ENCODE data around the gene TSPAN9. TPM values are rescaled to one million over a fixed set of nuclear protein-coding genes. Genes with fewer than 3 reads are reported as not detected.

The TSPAN9 gene
- total RNA-seq, 1 experiment from 2014 or later = 13.4 TPM

DNA sequence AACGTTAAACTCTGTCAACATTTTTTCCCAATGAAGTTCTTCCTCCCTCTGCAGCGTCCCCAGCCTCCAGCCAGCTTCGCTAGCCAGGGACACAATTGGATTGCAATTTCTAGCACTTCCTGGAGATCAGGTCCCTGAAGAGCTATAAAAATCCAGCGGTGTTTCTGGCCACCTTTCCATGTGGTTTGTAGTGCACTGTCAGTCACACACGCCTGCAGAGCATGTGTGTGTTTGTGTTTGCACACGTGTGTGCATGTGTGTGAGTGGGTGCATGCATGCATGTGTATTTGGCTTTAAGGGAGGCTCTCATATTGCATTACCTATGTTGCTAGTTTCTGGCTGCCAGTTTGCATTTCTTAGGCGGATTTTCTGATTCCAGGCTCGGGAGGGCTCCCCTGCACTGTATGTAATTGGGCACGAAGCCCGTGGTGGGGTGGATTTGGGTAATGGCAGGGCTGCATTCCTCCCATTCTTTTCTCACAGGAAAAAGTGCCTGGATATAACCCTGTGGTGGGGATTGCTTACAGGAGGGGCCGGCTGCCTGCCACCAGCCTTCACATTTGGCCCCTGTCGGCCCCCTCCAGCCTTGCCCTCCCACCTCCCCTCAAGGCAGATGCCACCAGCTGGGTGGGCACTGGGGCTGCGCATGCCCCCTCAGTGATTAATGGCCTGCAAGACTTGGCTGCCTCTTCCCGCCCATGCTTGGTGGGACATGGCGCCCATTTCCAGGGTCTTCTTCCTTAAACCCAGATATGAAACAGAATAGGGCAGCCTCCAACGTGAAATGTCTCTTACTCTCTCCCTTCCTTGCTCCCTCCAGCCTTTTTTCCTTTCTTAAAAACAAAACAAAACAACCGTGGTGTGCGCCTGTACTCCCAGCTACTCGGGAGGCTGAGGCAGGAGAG, 74.0 kb downstream of the TSPAN9 start:
- Mint-ChIP-seq H3K9me3 (ENCODE audit: unreplicated experiment) (no peaks in the 10 kb centered on the region), H3K27me3 (ENCODE audit: insufficient read depth, unreplicated experiment) (no peaks in the 10 kb centered on the region), H3K36me3 (ENCODE audit: insufficient read depth, unreplicated experiment) (no peaks in the 10 kb centered on the region), H3K4me3 (ENCODE audit: unreplicated experiment) (no peak overlapping the region), H3K27ac (ENCODE audit: low read depth, unreplicated experiment) (no peak overlapping the region), H3K4me1 (ENCODE audit: insufficient read depth, unreplicated experiment) (no peaks in the 10 kb centered on the region)
- ChIA-PET CTCF (interaction anchor here (0.5 to 4.0 kb wide), 3 partner anchors 11 to 124 kb away, joined by 3 to 30 read pairs (median 10); no protein-coding TSS in a partner anchor), POLR2A (no interaction called here)
- no TSS peak for BruUV-seq (replicated peaks)
- no peak for DNase-seq (ENCODE audit: unreplicated experiment)
- intact Hi-C loops (cut with micrococcal nuclease) = no loop called here
- no peak for TF ChIP-seq CTCF (IDR thresholded peaks at IDR 0.05; ENCODE audit: unreplicated experiment)

GRCh38 chr12:3152011-3152511, 74.9 kb downstream of the TSPAN9 start:
- H3K27me3 Mint-ChIP-seq (ENCODE audit: insufficient read depth, unreplicated experiment) = no peaks in the 10 kb centered on the region
- H3K4me1 Mint-ChIP-seq (ENCODE audit: insufficient read depth, unreplicated experiment) = no peaks in the 10 kb centered on the region
- BruUV-seq (replicated peaks) = no TSS peak
- no peak overlapping the region for H3K27ac Mint-ChIP-seq (ENCODE audit: low read depth, unreplicated experiment)
- H3K4me3 Mint-ChIP-seq (ENCODE audit: unreplicated experiment) = no peak overlapping the region
- CTCF ChIA-PET = interaction anchor here (0.5 to 3.2 kb wide), 4 partner anchors 12 to 836 kb away, joined by 3 to 21 read pairs (median 4); no protein-coding TSS in a partner anchor
- H3K9me3 Mint-ChIP-seq (ENCODE audit: unreplicated experiment) = no peaks in the 10 kb centered on the region
- no peak for DNase-seq (ENCODE audit: unreplicated experiment)
- POLR2A ChIA-PET = interaction anchor here (0.6 kb wide), 1 partner anchor 20 kb away, joined by 5 read pairs; no protein-coding TSS in a partner anchor
- intact Hi-C loops (cut with micrococcal nuclease) = no loop called here
- H3K36me3 Mint-ChIP-seq (ENCODE audit: insufficient read depth, unreplicated experiment) = no peaks in the 10 kb centered on the region
- TF ChIP-seq CTCF (IDR thresholded peaks at IDR 0.05; ENCODE audit: unreplicated experiment) = no peak

- H3K4me3 Mint-ChIP-seq (ENCODE audit: unreplicated experiment) = no peak overlapping the region
- no peak for TF ChIP-seq CTCF (IDR thresholded peaks at IDR 0.05; ENCODE audit: unreplicated experiment)
- no peaks in the 10 kb centered on the region for H3K4me1 Mint-ChIP-seq (ENCODE audit: insufficient read depth, unreplicated experiment)
- no peak overlapping the region for H3K27ac Mint-ChIP-seq (ENCODE audit: low read depth, unreplicated experiment)
- POLR2A ChIA-PET = interaction anchor here (1.1 kb wide), 1 partner anchor 16 kb away, joined by 4 read pairs; no protein-coding TSS in a partner anchor
- H3K27me3 Mint-ChIP-seq (ENCODE audit: insufficient read depth, unreplicated experiment) = no peaks in the 10 kb centered on the region
- H3K9me3 Mint-ChIP-seq (ENCODE audit: unreplicated experiment) = no peaks in the 10 kb centered on the region
- DNase-seq (ENCODE audit: unreplicated experiment) = no peak
- CTCF ChIA-PET = interaction anchor here (0.7 to 3.2 kb wide), 8 partner anchors 8 to 122 kb away, joined by 3 to 21 read pairs (median 8); no protein-coding TSS in a partner anchor
- peaks cover under 1% of the 10 kb centered on the region for H3K36me3 Mint-ChIP-seq (ENCODE audit: insufficient read depth, unreplicated experiment)
- BruUV-seq (replicated peaks) = no TSS peak
- intact Hi-C loops (cut with micrococcal nuclease) = no loop called here
Measured at GRCh38 chr12:3152892-3153291, 75.7 kb downstream of the TSPAN9 start.

DNA sequence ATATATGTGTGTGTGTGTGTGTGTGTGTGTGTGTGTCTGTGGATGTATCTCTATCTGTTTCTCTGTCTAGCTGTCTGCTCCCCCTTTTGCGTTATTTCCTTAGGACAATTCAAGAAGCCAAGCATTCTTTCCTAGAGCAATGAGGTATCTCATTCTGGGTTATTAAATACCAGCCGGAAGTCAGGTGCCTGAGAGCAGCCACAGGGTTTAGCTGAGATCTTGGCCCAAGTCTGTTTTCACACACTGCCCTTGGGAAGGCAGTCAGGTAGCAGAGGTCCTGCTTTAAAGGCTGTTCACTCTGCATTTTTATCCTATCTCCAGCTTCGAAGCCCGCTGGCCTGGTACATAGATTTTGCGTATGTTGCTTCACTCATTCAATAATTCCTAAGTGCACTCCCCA, 76.8 kb downstream of the TSPAN9 start:
- Mint-ChIP-seq H3K27ac (ENCODE audit: low read depth, unreplicated experiment) (no peak overlapping the region), H3K9me3 (ENCODE audit: unreplicated experiment) (no peaks in the 10 kb centered on the region), H3K4me3 (ENCODE audit: unreplicated experiment) (no peak overlapping the region), H3K27me3 (ENCODE audit: insufficient read depth, unreplicated experiment) (no peaks in the 10 kb centered on the region), H3K36me3 (ENCODE audit: insufficient read depth, unreplicated experiment) (peaks cover 7% of the 10 kb centered on the region), H3K4me1 (ENCODE audit: insufficient read depth, unreplicated experiment) (no peaks in the 10 kb centered on the region)
- POLR2A ChIA-PET = interaction anchor here (1.1 kb wide), 1 partner anchor 15 kb away, joined by 4 read pairs; no protein-coding TSS in a partner anchor
- no peak for DNase-seq (ENCODE audit: unreplicated experiment)
- CTCF ChIA-PET = interaction anchor here (0.6 to 3.2 kb wide), 8 partner anchors 9 to 121 kb away, joined by 3 to 21 read pairs (median 8); no protein-coding TSS in a partner anchor
- no peak for TF ChIP-seq CTCF (IDR thresholded peaks at IDR 0.05; ENCODE audit: unreplicated experiment)
- BruUV-seq (replicated peaks) = no TSS peak
- intact Hi-C loops (cut with micrococcal nuclease) = no loop called here

Measured in MCF 10A (cell line).